ENCODE results near the gene NELL2.

NELL2 gene

GRCh38 chr12:44873898-44874297, 2.2 kb downstream of the NELL2 start:
- DNase-seq (ENCODE audit: low spot score): peak; percentile 9
- TF ChIP-seq CTCF (IDR thresholded peaks at IDR 0.05; ENCODE audit: extremely low read depth, insufficient read depth, missing control alignments): peak; percentile 21
- in situ Hi-C loops (cut with MboI; ENCODE audit: low pct_unique_long_range_greater_than_20kb, low sequenced_read_pairs, unreplicated experiment): no loop called here

GRCh38 chr12:44869503-44869902, 6.6 kb downstream of the NELL2 start:
- in situ Hi-C loops (cut with MboI; ENCODE audit: low pct_unique_long_range_greater_than_20kb, low sequenced_read_pairs, unreplicated experiment): no loop called here
- no peak for TF ChIP-seq CTCF (IDR thresholded peaks at IDR 0.05; ENCODE audit: extremely low read depth, insufficient read depth, missing control alignments)
- no peak for DNase-seq (ENCODE audit: low spot score)

DNA sequence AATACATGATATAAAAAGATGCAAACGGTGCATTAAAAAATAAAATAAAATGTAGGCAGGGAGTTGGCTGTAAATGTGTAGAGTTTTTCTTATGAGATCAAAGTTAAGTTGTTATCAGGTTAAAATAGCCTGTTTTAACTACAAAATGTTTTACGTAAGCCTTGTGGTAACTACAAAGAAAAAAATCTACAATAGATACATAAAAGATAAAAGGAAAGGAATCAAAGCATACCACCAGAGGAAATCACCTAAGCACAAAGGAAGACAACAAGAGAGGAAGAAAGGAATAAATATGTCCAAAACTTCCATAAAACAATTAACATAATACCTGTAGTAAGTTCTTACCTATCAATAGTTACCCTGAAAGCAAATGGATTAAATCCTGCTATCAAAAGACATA, 12.2 kb downstream of the NELL2 start:
- in situ Hi-C loops (cut with MboI; ENCODE audit: low pct_unique_long_range_greater_than_20kb, low sequenced_read_pairs, unreplicated experiment): no loop called here
- no peak for TF ChIP-seq CTCF (IDR thresholded peaks at IDR 0.05; ENCODE audit: extremely low read depth, insufficient read depth, missing control alignments)
- no peak for DNase-seq (ENCODE audit: low spot score)

DNA sequence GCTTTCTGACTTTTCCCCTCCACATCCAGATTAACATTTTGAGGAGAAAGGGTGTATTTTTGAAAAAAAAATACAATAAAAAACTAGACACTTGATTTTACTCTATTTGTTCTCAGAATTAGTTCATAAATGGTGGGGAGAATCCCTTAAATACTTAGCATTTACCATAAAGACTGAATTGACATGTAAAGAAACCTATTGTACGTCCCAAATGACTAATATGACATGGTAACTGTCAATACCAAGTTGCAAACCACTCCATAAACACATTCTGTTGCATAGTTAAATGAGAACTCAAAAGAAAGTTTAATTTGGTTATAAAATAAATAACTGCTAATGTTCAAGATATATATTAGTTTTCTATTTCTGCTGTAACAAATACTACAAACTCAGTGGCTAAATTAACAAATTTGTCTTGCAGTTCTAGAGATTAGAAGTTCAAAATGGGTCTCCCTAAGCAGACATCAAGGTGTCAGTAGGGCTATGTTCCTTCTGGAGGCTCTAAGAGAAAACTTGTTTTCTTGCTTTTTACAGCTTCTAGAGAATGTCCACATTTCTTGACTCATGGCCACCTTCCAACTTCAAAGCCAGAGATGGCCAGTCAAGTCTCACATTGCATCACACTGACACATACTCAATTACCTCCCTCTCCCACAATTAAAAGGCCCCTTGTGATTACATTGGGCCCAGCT, 16.0 kb downstream of the NELL2 start:
- no peak for DNase-seq (ENCODE audit: low spot score)
- TF ChIP-seq CTCF (IDR thresholded peaks at IDR 0.05; ENCODE audit: extremely low read depth, insufficient read depth, missing control alignments): no peak
- in situ Hi-C loops (cut with MboI; ENCODE audit: low pct_unique_long_range_greater_than_20kb, low sequenced_read_pairs, unreplicated experiment): no loop called here

- DNase-seq (ENCODE audit: low spot score): no peak
- TF ChIP-seq CTCF (IDR thresholded peaks at IDR 0.05; ENCODE audit: extremely low read depth, insufficient read depth, missing control alignments): no peak
- in situ Hi-C loops (cut with MboI; ENCODE audit: low pct_unique_long_range_greater_than_20kb, low sequenced_read_pairs, unreplicated experiment): no loop called here
Observed at GRCh38 chr12:44858226-44858855, 17.8 kb downstream of the NELL2 start.

DNA sequence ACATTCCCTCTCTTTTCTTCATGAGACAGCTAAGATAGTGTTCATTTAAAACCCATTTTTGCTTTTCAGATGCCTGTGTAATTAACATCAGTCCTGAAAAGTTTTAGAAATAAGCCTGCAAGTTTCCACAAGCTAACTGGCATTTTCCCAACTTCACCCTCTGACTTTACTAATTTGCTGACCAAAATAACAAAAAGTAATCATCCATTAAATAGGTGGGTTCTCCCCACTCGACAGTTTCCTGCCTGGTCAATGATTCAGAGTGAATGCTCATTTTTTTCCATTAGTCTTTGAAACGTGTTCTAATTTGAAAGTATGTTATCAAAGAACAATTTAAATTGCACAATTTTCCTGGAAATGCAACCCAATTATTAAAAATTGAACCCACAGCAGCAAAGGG, 23.6 kb downstream of the NELL2 start:
- no peak for DNase-seq (ENCODE audit: low spot score)
- TF ChIP-seq CTCF (IDR thresholded peaks at IDR 0.05; ENCODE audit: extremely low read depth, insufficient read depth, missing control alignments): no peak
- in situ Hi-C loops (cut with MboI; ENCODE audit: low pct_unique_long_range_greater_than_20kb, low sequenced_read_pairs, unreplicated experiment): no loop called here

Measured in GM13977 (cell line).